ENCODE results near the gene MFN1.

The MFN1 gene

DNA sequence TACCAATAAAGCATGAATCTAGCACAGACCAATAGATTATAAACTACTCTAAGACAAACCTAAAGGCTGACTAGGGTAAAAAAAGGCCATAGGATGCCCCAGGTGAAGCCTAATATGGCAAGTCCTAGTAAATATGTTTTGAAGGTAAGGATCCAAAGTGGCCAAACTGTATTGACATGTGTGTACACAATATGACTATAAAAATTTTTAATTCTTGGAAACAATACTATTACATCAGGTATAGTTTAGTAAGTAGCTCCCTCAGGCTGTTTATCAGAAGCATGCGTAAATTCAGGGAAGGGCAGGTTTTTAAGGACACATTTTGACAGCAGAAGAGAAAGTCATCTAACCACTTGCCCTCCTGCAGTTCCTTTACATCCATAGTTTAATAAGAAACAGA lies 84.9 kb downstream of the MFN1 start:
- no peak for DNase-seq

GRCh38 chr3:179436517-179436916 lies 89.0 kb downstream of the MFN1 start:
- DNase-seq = no peak

GRCh38 chr3:179438841-179439240 lies 91.3 kb downstream of the MFN1 start:
- no peak for DNase-seq

Data from NCI-H524 treated with DMSO at 0.1 percent for 48 hours (cell line).